IMR-90 (cell line): Measurements from ENCODE around the gene FAM78B. TPM values are rescaled to one million over a fixed set of nuclear protein-coding genes. Genes with fewer than 3 reads are reported as not detected.

Experiments used
- ATAC-seq: fragments of 200-7000 bp; cut with Tn5 transposase; 2 replicates; pipeline ENCODE4 v1.9.1; 2020; ENCODE audit warnings: low read depth, mild to moderate bottlenecking, moderate library complexity
- BruUV-seq: library from RNA; stranded (reverse); fragments of 400-500 nt; replicated peaks from 2 replicates; lab custom pipeline; 2021; lab: Mats Ljungman, UMichigan
- CTCF ChIA-PET: fragments of 300-600 bp; formaldehyde crosslinking; extraction: SDS; loops from one replicate; lab custom pipeline; 2021; ENCODE audit warnings: antibody characterized with exemption; lab: Yijun Ruan, JAX
- POLR2A ChIA-PET: fragments of 300-600 bp; sonication (Branson Sonifier 250); formaldehyde crosslinking; loops from one replicate; lab custom pipeline; 2022; ENCODE audit warnings: antibody characterized with exemption; ENCODE audit not compliant: unreplicated experiment; lab: Charles Lee
- DNase-seq: peaks from one replicate; pipeline ENCODE4 v3.0.0; 2013
- H2AFZ ChIP-seq: replicated peaks from 2 replicates; pipeline ENCODE3; 2013; ENCODE audit warnings: low read length, mild to moderate bottlenecking; ENCODE audit not compliant: poor library complexity
- H2AK5ac ChIP-seq: 2 replicates; pipeline ENCODE4 v1.6.1; 2013; ENCODE audit warnings: low read depth, low read length, inconsistent platforms
- H2AK9ac ChIP-seq: replicated peaks from 2 replicates; pipeline ENCODE3; 2013; ENCODE audit warnings: mild to moderate bottlenecking, low read depth, low read length, moderate library complexity; ENCODE audit not compliant: poor library complexity
- H2BK120ac ChIP-seq: 2 replicates; pipeline ENCODE4 v1.6.1; 2013; ENCODE audit warnings: low read depth, low read length, inconsistent platforms
- H2BK15ac ChIP-seq: 3 replicates; pipeline ENCODE4 v1.6.1; 2013; ENCODE audit warnings: low read depth, low read length, inconsistent platforms
- H2BK20ac ChIP-seq: 2 replicates; pipeline ENCODE4 v1.6.1; 2013; ENCODE audit warnings: low read depth, mild to moderate bottlenecking, inconsistent platforms, low read length, moderate library complexity
- H2BK5ac ChIP-seq: 2 replicates; pipeline ENCODE4 v1.6.1; 2013; ENCODE audit warnings: mild to moderate bottlenecking, low read depth, low read length, inconsistent platforms; ENCODE audit not compliant: poor library complexity, severe bottlenecking
- H3K14ac ChIP-seq: replicated peaks from 2 replicates; pipeline ENCODE4 v1.6.1; 2013; ENCODE audit warnings: low read depth, low read length, inconsistent platforms
- H3K18ac ChIP-seq: 2 replicates; pipeline ENCODE4 v1.6.1; 2013; ENCODE audit warnings: low read depth, low read length, control low read depth
- H3K23ac ChIP-seq: 2 replicates; pipeline ENCODE4 v1.6.1; 2013; ENCODE audit warnings: low read depth, low read length, inconsistent platforms
- H3K27ac ChIP-seq: 2 replicates; pipeline ENCODE4 v1.5.1; 2013; ENCODE audit warnings: mild to moderate bottlenecking, control low read depth, low read length; ENCODE audit not compliant: insufficient read depth
- H3K27me3 ChIP-seq: 2 replicates; pipeline ENCODE4 v1.6.1; 2013; ENCODE audit warnings: low read length; ENCODE audit not compliant: control insufficient read depth, insufficient read depth
- H3K36me3 ChIP-seq: 2 replicates; pipeline ENCODE4 v1.6.1; 2013; ENCODE audit warnings: low read length, mixed read lengths; ENCODE audit not compliant: control insufficient read depth, insufficient read depth
- H3K4ac ChIP-seq: 2 replicates; pipeline ENCODE4 v1.6.1; 2013; ENCODE audit warnings: low read depth, low read length, inconsistent platforms
- H3K4me1 ChIP-seq: 2 replicates; pipeline ENCODE4 v1.6.1; 2013; ENCODE audit warnings: low read length, mixed read lengths; ENCODE audit not compliant: control insufficient read depth, insufficient read depth
- H3K4me2 ChIP-seq: 2 replicates; pipeline ENCODE4 v1.6.1; 2013; ENCODE audit warnings: low read depth, mild to moderate bottlenecking, control low read depth, low read length, moderate library complexity
- H3K4me3 ChIP-seq: 2 replicates; pipeline ENCODE4 v1.5.1; 2013; ENCODE audit warnings: low read depth, mild to moderate bottlenecking, control low read depth, low read length, moderate library complexity; ENCODE audit not compliant: insufficient read depth
- H3K56ac ChIP-seq: 2 replicates; pipeline ENCODE4 v1.6.1; 2013; ENCODE audit warnings: low read length, inconsistent platforms; ENCODE audit not compliant: insufficient read depth; ENCODE audit errors: extremely low read depth
- H3K79me1 ChIP-seq, 2 experiments: 2 replicates each; pipeline ENCODE4 v1.6.1; 2013; ENCODE audit warnings: low read length in 2 of 2, inconsistent platforms in 1 of 2, low read depth in 1 of 2
- H3K9ac ChIP-seq: 2 replicates; pipeline ENCODE4 v1.6.1; 2013; ENCODE audit warnings: low read depth, low read length, control low read depth
- H3K9me1 ChIP-seq: 2 replicates; pipeline ENCODE4 v1.6.1; 2013; ENCODE audit warnings: low read length, inconsistent platforms; ENCODE audit not compliant: insufficient read depth
- H3K9me3 ChIP-seq: 2 replicates; pipeline ENCODE4 v1.6.1; 2013; ENCODE audit warnings: low read length; ENCODE audit not compliant: control insufficient read depth, insufficient read depth
- H4K20me1 ChIP-seq: 2 replicates; pipeline ENCODE4 v1.6.1; 2013; ENCODE audit warnings: low read length, inconsistent platforms; ENCODE audit not compliant: insufficient read depth
- H4K5ac ChIP-seq: 2 replicates; pipeline ENCODE4 v1.6.1; 2013; ENCODE audit warnings: mild to moderate bottlenecking, low read depth, low read length, control low read depth
- H4K8ac ChIP-seq, 2 experiments: 2 replicates each; pipeline ENCODE4 v1.6.1; 2013; ENCODE audit warnings: low read depth in 2 of 2, low read length in 2 of 2, control low read depth in 1 of 2, inconsistent platforms in 1 of 2
- H4K91ac ChIP-seq: 2 replicates; pipeline ENCODE4 v1.6.1; 2013; ENCODE audit warnings: low read depth, low read length, inconsistent platforms; ENCODE audit not compliant: insufficient read depth
- BHLHE40 ChIP-seq: fragments of 150-350 bp; IDR thresholded peaks from 2 replicates; pipeline ENCODE4 v1.6.1; 2016; ENCODE audit warnings: mild to moderate bottlenecking, low read depth, low read length
- CEBPB ChIP-seq: IDR thresholded peaks from 2 replicates; pipeline ENCODE4 v1.6.1; 2012; ENCODE audit warnings: low read depth, low read length, improper control_type of control experiment
- CHD1 ChIP-seq: IDR thresholded peaks from 2 replicates; pipeline ENCODE4 v1.6.1; 2012; ENCODE audit warnings: low read depth, low read length, improper control_type of control experiment
- FOS ChIP-seq: fragments of 150-350 bp; IDR thresholded peaks from 2 replicates; pipeline ENCODE4 v1.6.1; 2016; ENCODE audit warnings: low read depth, low read length
- MAFK ChIP-seq: IDR thresholded peaks from 2 replicates; pipeline ENCODE4 v1.6.1; 2012; ENCODE audit warnings: low read depth, low read length, improper control_type of control experiment
- MAZ ChIP-seq: IDR thresholded peaks from 2 replicates; pipeline ENCODE4 v1.6.1; 2012; ENCODE audit warnings: low read depth, mild to moderate bottlenecking, low read length, improper control_type of control experiment, moderate library complexity, borderline replicate concordance
- MXI1 ChIP-seq: IDR thresholded peaks from 2 replicates; pipeline ENCODE4 v1.6.1; 2012; ENCODE audit warnings: low read depth, mild to moderate bottlenecking, low read length, moderate library complexity, borderline replicate concordance
- NFE2L2 ChIP-seq: fragments of 150-350 bp; IDR thresholded peaks from 2 replicates; pipeline ENCODE4 v1.6.1; 2016; ENCODE audit warnings: low read depth, mild to moderate bottlenecking, low read length
- POLR2A ChIP-seq: IDR thresholded peaks from 2 replicates; pipeline ENCODE4 v1.6.1; 2012; ENCODE audit warnings: mild to moderate bottlenecking, low read depth, low read length
- RAD21 ChIP-seq: IDR thresholded peaks from 2 replicates; pipeline ENCODE4 v1.6.1; 2012; ENCODE audit warnings: low read length, improper control_type of control experiment
- RCOR1 ChIP-seq: IDR thresholded peaks from 2 replicates; pipeline ENCODE4 v1.6.1; 2012; ENCODE audit warnings: mild to moderate bottlenecking, low read length, improper control_type of control experiment; ENCODE audit not compliant: insufficient replicate concordance
- RFX5 ChIP-seq: IDR thresholded peaks from 2 replicates; pipeline ENCODE4 v1.8.0; 2012; ENCODE audit warnings: low read depth, mild to moderate bottlenecking, low read length, moderate library complexity
- SMC3 ChIP-seq: fragments of 150-350 bp; IDR thresholded peaks from 2 replicates; pipeline ENCODE4 v1.6.1; 2016; ENCODE audit warnings: low read depth, mild to moderate bottlenecking, antibody characterized with exemption, low read length, moderate library complexity
- WGBS, 2 experiments: methylation state at CpG; one replicate each; pipeline versions ENCODE4 v1.1.5 to v1.1.7; 2013; ENCODE audit warnings: missing lambda C conversion rate in 2 of 2; ENCODE audit not compliant: insufficient read length in 1 of 2; ENCODE audit errors: extremely low coverage in 2 of 2; 5-methylcytosine and 5-hydroxymethylcytosine counted together
- dilution Hi-C: fragments of 300-500 bp; cut with HindIII; formaldehyde crosslinking; loops from one replicate; pipeline ENCODE4 v1.14.3; 2018; ENCODE audit warnings: low sequenced_read_pairs; ENCODE audit not compliant: unreplicated experiment
- in situ Hi-C: fragments of 300-500 bp; cut with MboI; formaldehyde crosslinking; loops from 3 replicates; pipeline ENCODE4 v1.14.3; 2019; ENCODE audit warnings: low sequenced_read_pairs, inconsistent platforms, mixed read lengths
- intact Hi-C: fragments of 100-400 bp; cut with micrococcal nuclease; formaldehyde crosslinking; loops from 2 replicates; pipeline ENCODE4 v1.10.0; 2022
- polyA plus RNA-seq, 3 experiments: library from polyadenylated mRNA; depleted of rRNA; stranded (reverse); fragments of >200 nt; gene quantifications; 2 replicates each; pipeline ENCODE4 v1.2.3, GENCODE V29; 2012; ENCODE audit warnings: low replicate concordance in 1 of 3
- total RNA-seq: library from RNA; depleted of rRNA; stranded (reverse); fragments of >200 nt; gene quantifications from 2 replicates; pipeline ENCODE4 v1.2.3, GENCODE V29; 2012
- TF ChIP-seq, protein P1 (sequence below): fragments of 150-350 bp; IDR thresholded peaks from 2 replicates; pipeline ENCODE4 v1.6.1; 2016; ENCODE audit warnings: low read depth, mild to moderate bottlenecking, low read length, moderate library complexity, borderline replicate concordance
- TF ChIP-seq, protein P2 (sequence below): fragments of 150-350 bp; IDR thresholded peaks from 2 replicates; pipeline ENCODE4 v1.6.1; 2017; ENCODE audit warnings: mild to moderate bottlenecking, antibody characterized with exemption, low read length, low read depth
- TF ChIP-seq, protein P3 (sequence below): conservative IDR thresholded peaks from 2 replicates; pipeline ENCODE4 v1.5.1; 2012; ENCODE audit warnings: mild to moderate bottlenecking, low read depth, low read length, improper control_type of control experiment

The FAM78B gene
- total and polyA plus RNA-seq, 2 of the 4 experiments (the other 2 are of a cell fraction): under 0.01 to 0.12 TPM

DNA sequence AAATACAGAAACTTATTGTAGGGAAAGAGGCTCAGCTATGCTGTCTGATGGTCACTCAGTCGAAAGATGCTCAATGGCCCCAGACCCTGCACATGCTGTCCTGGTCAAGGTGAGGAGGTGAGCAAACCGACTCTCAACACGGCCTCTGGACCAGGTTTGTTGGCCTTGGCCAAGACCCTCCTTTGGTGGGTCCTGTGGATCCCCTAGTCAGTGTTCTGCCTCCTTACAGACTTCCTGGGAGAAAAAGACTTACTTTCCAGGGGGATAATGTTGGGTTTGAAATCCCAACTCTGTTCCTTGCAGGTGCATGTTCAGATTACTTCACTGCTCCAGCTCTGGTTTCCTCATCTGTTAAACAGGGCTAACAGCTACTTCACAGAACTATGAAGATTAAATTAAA lies 53.8 kb downstream of the FAM78B start:
- no peak for DNase-seq
- Histone ChIP-seq H3K36me3 (no peaks in the 10 kb centered on the region), H2BK120ac (no peak overlapping the region), H2AFZ (no peak overlapping the region), H2BK15ac (no peak overlapping the region), H2AK5ac (no peak overlapping the region), H3K27ac (no peak overlapping the region), H3K9me3 (peaks cover 4% of the 10 kb centered on the region; the same call in 1 of the 2 replicates), H2AK9ac (no peak overlapping the region), H3K79me1 (no peaks in the 10 kb centered on the region), H3K9me1 (no peaks in the 10 kb centered on the region), H3K4ac (no peak overlapping the region), H2BK20ac (no peak overlapping the region), H4K8ac (no peak overlapping the region), H3K4me2 (no peak overlapping the region), H3K18ac (no peak overlapping the region), H4K91ac (no peak overlapping the region), H3K14ac (no peak overlapping the region), H3K23ac (no peak overlapping the region), H3K27me3 (no peaks in the 10 kb centered on the region), H4K20me1 (no peaks in the 10 kb centered on the region), H3K4me3 (no peak overlapping the region), H3K4me1 (no peaks in the 10 kb centered on the region), H2BK5ac (no peak overlapping the region), H3K9ac (no peak overlapping the region), H4K5ac (no peak overlapping the region), H3K56ac (no peak overlapping the region)
- in situ Hi-C loops: no loop called here
- intact Hi-C loops: no loop called here
- ChIA-PET CTCF (no interaction called here), POLR2A (no interaction called here)
- no peak for ATAC-seq
- no CpG with 5 or more reads among the region's 3 CpGs for WGBS, 2 experiments
- TF ChIP-seq FOS (no peak), POLR2A (no peak), RFX5 (no peak), SMC3 (no peak), BHLHE40 (no peak), NFE2L2 (no peak), MXI1 (no peak), CEBPB (no peak), RCOR1 (no peak), MAZ (no peak), MAFK (no peak), RAD21 (no peak), CHD1 (no peak)
- TF ChIP-seq, protein P1, sequence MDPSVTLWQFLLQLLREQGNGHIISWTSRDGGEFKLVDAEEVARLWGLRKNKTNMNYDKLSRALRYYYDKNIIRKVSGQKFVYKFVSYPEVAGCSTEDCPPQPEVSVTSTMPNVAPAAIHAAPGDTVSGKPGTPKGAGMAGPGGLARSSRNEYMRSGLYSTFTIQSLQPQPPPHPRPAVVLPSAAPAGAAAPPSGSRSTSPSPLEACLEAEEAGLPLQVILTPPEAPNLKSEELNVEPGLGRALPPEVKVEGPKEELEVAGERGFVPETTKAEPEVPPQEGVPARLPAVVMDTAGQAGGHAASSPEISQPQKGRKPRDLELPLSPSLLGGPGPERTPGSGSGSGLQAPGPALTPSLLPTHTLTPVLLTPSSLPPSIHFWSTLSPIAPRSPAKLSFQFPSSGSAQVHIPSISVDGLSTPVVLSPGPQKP: no peak
- TF ChIP-seq, protein P2, sequence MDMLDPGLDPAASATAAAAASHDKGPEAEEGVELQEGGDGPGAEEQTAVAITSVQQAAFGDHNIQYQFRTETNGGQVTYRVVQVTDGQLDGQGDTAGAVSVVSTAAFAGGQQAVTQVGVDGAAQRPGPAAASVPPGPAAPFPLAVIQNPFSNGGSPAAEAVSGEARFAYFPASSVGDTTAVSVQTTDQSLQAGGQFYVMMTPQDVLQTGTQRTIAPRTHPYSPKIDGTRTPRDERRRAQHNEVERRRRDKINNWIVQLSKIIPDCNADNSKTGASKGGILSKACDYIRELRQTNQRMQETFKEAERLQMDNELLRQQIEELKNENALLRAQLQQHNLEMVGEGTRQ: no peak
- TF ChIP-seq, protein P3, sequence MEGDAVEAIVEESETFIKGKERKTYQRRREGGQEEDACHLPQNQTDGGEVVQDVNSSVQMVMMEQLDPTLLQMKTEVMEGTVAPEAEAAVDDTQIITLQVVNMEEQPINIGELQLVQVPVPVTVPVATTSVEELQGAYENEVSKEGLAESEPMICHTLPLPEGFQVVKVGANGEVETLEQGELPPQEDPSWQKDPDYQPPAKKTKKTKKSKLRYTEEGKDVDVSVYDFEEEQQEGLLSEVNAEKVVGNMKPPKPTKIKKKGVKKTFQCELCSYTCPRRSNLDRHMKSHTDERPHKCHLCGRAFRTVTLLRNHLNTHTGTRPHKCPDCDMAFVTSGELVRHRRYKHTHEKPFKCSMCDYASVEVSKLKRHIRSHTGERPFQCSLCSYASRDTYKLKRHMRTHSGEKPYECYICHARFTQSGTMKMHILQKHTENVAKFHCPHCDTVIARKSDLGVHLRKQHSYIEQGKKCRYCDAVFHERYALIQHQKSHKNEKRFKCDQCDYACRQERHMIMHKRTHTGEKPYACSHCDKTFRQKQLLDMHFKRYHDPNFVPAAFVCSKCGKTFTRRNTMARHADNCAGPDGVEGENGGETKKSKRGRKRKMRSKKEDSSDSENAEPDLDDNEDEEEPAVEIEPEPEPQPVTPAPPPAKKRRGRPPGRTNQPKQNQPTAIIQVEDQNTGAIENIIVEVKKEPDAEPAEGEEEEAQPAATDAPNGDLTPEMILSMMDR: no peak
- dilution Hi-C loops: no loop called here
- no TSS peak for BruUV-seq
